Vagina (tissue), 2 donors: ENCODE results near the gene TNFRSF9.

Experiments used
- CTCF ChIP-seq, 3 experiments: fragments of 450-650 bp in 2 of 3; fragments of 200-600 bp in 1 of 3; sonication (generic) in 1 of 3; IDR thresholded peaks; one replicate each; pipeline ENCODE4 v1.5.1; 2017 to 2019; ENCODE audit warnings: antibody characterized with exemption in 3 of 3, mild to moderate bottlenecking in 2 of 3, moderate library complexity in 2 of 3
- POLR2A ChIP-seq, 2 donors: fragments of 450-650 bp; IDR thresholded peaks; one replicate each; pipeline ENCODE4 v1.6.1; 2017; ENCODE audit warnings: antibody characterized with exemption in 2 of 2, mild to moderate bottlenecking in 2 of 2, moderate library complexity in 2 of 2
- POLR2AphosphoS5 ChIP-seq, 2 donors: sonication (generic); formaldehyde crosslinking; IDR thresholded peaks; one replicate each; pipeline ENCODE4 v1.9.0; 2017; ENCODE audit warnings: antibody characterized with exemption in 2 of 2, mild to moderate bottlenecking in 2 of 2, low read depth in 1 of 2; ENCODE audit not compliant: insufficient read depth in 1 of 2

GRCh38 chr1:7971024-7971423 lies 30.4 kb upstream of the TNFRSF9 start:
- TF ChIP-seq CTCF (IDR thresholded peaks at IDR 0.05): no peak
- TF ChIP-seq POLR2A (IDR thresholded peaks at IDR 0.05): no peak
- no peak for TF ChIP-seq POLR2AphosphoS5 (IDR thresholded peaks at IDR 0.05; ENCODE audit: insufficient read depth in 1 of 2, low read depth in 1 of 2)
